Neural progenitor cell (in vitro differentiated cells): ENCODE measurements around the gene PRKAB1.

ENCODE experiments used
- CTCF ChIP-seq: fragments of 200-600 bp; sonication (generic); IDR thresholded peaks from 2 replicates; pipeline ENCODE4 v1.5.1; 2017; ENCODE audit warnings: antibody characterized with exemption, mild to moderate bottlenecking
- EZH2 ChIP-seq: fragments of 200-600 bp; sonication (generic); IDR thresholded peaks from 2 replicates; pipeline ENCODE4 v1.6.1; 2017; ENCODE audit warnings: antibody characterized with exemption, mild to moderate bottlenecking, moderate library complexity
- EZH2phosphoT487 ChIP-seq: fragments of 200-600 bp; sonication (generic); IDR thresholded peaks from 2 replicates; pipeline ENCODE4 v1.6.1; 2017; ENCODE audit warnings: antibody characterized with exemption

GRCh38 chr12:119660076-119660475, 7.9 kb upstream of the PRKAB1 start:
- TF ChIP-seq CTCF, result no peak
- TF ChIP-seq EZH2, result no peak
- TF ChIP-seq EZH2phosphoT487, result no peak
